Measurements from ENCODE around the gene CLDND2. TPM values are rescaled to one million over a fixed set of nuclear protein-coding genes. Genes with fewer than 3 reads are reported as not detected.

CLDND2 gene
- total RNA-seq, 4 donors from 2014 or later, result not detected

DNA sequence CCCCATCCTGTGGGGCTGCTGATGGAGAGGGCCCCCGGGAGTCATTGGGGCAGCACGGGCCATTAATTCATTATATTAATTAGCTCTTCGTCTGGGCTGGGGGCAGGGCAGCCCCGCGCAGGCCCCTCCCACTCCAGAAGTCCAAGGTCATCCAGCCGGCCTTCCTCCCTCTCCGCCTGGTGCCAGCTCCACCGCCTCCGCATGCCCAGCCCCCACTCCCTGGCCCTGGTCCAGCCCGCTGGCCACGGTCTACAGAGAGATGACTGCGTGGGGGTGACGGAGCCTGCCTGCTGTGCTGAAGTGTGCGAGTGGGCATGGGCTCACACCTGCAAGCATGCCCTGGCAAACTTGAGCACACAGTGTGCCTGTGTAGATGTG, 48.5 kb downstream of the CLDND2 start:
- no peaks in the 10 kb centered on the region for H3K36me3 ChIP-seq
- DNase-seq, result no peak
- no peaks in the 10 kb centered on the region for H3K27me3 ChIP-seq
- intact Hi-C loops (cut with DNase I; ENCODE audit: low total_unique reads) (no loop called here), in situ Hi-C loops (cut with MboI; ENCODE audit: low pct_ligation_motif_present in 1 of 4, low pct_unique_long_range_greater_than_20kb in 1 of 4, low sequenced_read_pairs in 3 of 4) (no loop called here)
- H3K4me3 ChIP-seq, result no peak overlapping the region
- TF ChIP-seq POLR2AphosphoS5 (IDR thresholded peaks at IDR 0.05), result no peak
- TF ChIP-seq EP300 (IDR thresholded peaks at IDR 0.05; ENCODE audit: low read depth), result no peak
- no peak for TF ChIP-seq POLR2A (IDR thresholded peaks at IDR 0.05)
- TF ChIP-seq CTCF (IDR thresholded peaks at IDR 0.05), result no peak
- no peaks in the 10 kb centered on the region for H3K4me1 ChIP-seq
- no peaks in the 10 kb centered on the region for H3K9me3 ChIP-seq
- 22% methylated on average over 12 of the region's 14 CpGs; no CpG with 5 or more reads in 1 of the 2 donors for WGBS, 2 donors (ENCODE audit: low coverage in 1 of 2)
- H3K27ac ChIP-seq, result no peak overlapping the region

- DNase-seq, result no peak
- no peaks in the 10 kb centered on the region for H3K4me1 ChIP-seq
- no peaks in the 10 kb centered on the region for H3K9me3 ChIP-seq
- no peak for TF ChIP-seq CTCF (IDR thresholded peaks at IDR 0.05)
- no peak for TF ChIP-seq EP300 (IDR thresholded peaks at IDR 0.05; ENCODE audit: low read depth)
- TF ChIP-seq POLR2AphosphoS5 (IDR thresholded peaks at IDR 0.05), result no peak
- TF ChIP-seq POLR2A (IDR thresholded peaks at IDR 0.05), result no peak
- 76% methylated on average over 14 of the region's 14 CpGs; no CpG with 5 or more reads in 1 of the 2 donors for WGBS, 2 donors (ENCODE audit: low coverage in 1 of 2)
- in situ Hi-C loops (cut with MboI; ENCODE audit: low pct_ligation_motif_present in 1 of 4, low pct_unique_long_range_greater_than_20kb in 1 of 4, low sequenced_read_pairs in 3 of 4) (no loop called here), intact Hi-C loops (cut with DNase I; ENCODE audit: low total_unique reads) (no loop called here)
- H3K36me3 ChIP-seq, result no peaks in the 10 kb centered on the region
- no peaks in the 10 kb centered on the region for H3K27me3 ChIP-seq
- H3K27ac ChIP-seq, result no peak overlapping the region
- H3K4me3 ChIP-seq, result no peak overlapping the region
Measured at GRCh38 chr19:51319649-51320279, 49.0 kb downstream of the CLDND2 start.

GRCh38 chr19:51318687-51319648, 49.8 kb downstream of the CLDND2 start:
- 70% methylated on average over 23 of the region's 23 CpGs; no CpG with 5 or more reads in 1 of the 2 donors for WGBS, 2 donors (ENCODE audit: low coverage in 1 of 2)
- H3K27me3 ChIP-seq, result no peaks in the 10 kb centered on the region

More at GRCh38 chr19:51318687-51319648, 49.8 kb downstream of the CLDND2 start:
- intact Hi-C loops (cut with DNase I; ENCODE audit: low total_unique reads), result no loop called here
- in situ Hi-C loops (cut with MboI; ENCODE audit: low pct_ligation_motif_present in 1 of 4, low pct_unique_long_range_greater_than_20kb in 1 of 4, low sequenced_read_pairs in 3 of 4), result no loop called here
- TF ChIP-seq POLR2A (IDR thresholded peaks at IDR 0.05) (no peak), CTCF (IDR thresholded peaks at IDR 0.05) (no peak), EP300 (IDR thresholded peaks at IDR 0.05; ENCODE audit: low read depth) (no peak), POLR2AphosphoS5 (IDR thresholded peaks at IDR 0.05) (no peak)
- Histone ChIP-seq H3K9me3 (no peaks in the 10 kb centered on the region), H3K27ac (no peak overlapping the region), H3K4me1 (no peaks in the 10 kb centered on the region), H3K4me3 (no peak overlapping the region), H3K36me3 (no peaks in the 10 kb centered on the region)
- no peak for DNase-seq

Measured in transverse colon (tissue), 4 donors.